ENCODE results near the gene DERA.
"Not testable (repeated sequence)": the region's sequence is repeated elsewhere in the genome, so short reads cannot be mapped to it uniquely, and the experiment has no call there.

The DERA gene

GRCh38 chr12:15910864-15911721 lies at the start of gene DERA:
DERA (plus strand) TSS chr12:15911332; CDS start chr12:15911384, 52 bp downstream.
- H3K9ac ChIP-seq (ENCODE audit: low read length in 5 of 5), result peak within 1 kb of the TSS; percentile 89 to 98 (median 93)
- H3K27me3 ChIP-seq (ENCODE audit: control insufficient read depth in 5 of 5, insufficient read depth in 4 of 5, low read length in 5 of 5), result no peaks in the 10 kb centered on the region
- peaks cover 0 to 13% (median 11%) of the 10 kb centered on the region in 5 donors for H3K4me1 ChIP-seq (ENCODE audit: control insufficient read depth in 5 of 5, insufficient read depth in 5 of 5, low read length in 5 of 5)
- no peaks in the 10 kb centered on the region for H3K9me3 ChIP-seq (ENCODE audit: control insufficient read depth in 5 of 5, low read length in 5 of 5)
- H3K4me3 ChIP-seq (ENCODE audit: low read depth in 1 of 5, low read length in 5 of 5), result peak within 1 kb of the TSS; percentile 82 to 94 (median 86)
- peaks cover 10 to 14% (median 12%) of the 10 kb centered on the region in 5 donors for H3K36me3 ChIP-seq (ENCODE audit: control insufficient read depth in 5 of 5, insufficient read depth in 5 of 5, low read length in 5 of 5)
- peak within 1 kb of the TSS; percentile 90 for H3K27ac ChIP-seq (ENCODE audit: low read depth, low read length)

GRCh38 chr12:15861404-15861803 lies 49.7 kb upstream of the DERA start:
- Histone ChIP-seq H3K27me3 (ENCODE audit: control insufficient read depth in 5 of 5, insufficient read depth in 4 of 5, low read length in 5 of 5) (no peaks in the 10 kb centered on the region), H3K9ac (ENCODE audit: low read length in 5 of 5) (no peak overlapping the region), H3K36me3 (ENCODE audit: control insufficient read depth in 5 of 5, insufficient read depth in 5 of 5, low read length in 5 of 5) (no peaks in the 10 kb centered on the region), H3K9me3 (ENCODE audit: control insufficient read depth in 5 of 5, low read length in 5 of 5) (no peaks in the 10 kb centered on the region), H3K4me3 (ENCODE audit: low read depth in 1 of 5, low read length in 5 of 5) (peak overlapping the region in 1 of 5 donors; percentile 28), H3K27ac (ENCODE audit: low read depth, low read length) (peak overlapping the region; percentile 47), H3K4me1 (ENCODE audit: control insufficient read depth in 5 of 5, insufficient read depth in 5 of 5, low read length in 5 of 5) (peaks cover 0 to 42% (median 19%) of the 10 kb centered on the region in 5 donors)

- H3K4me3 ChIP-seq (ENCODE audit: low read depth in 1 of 5, low read length in 5 of 5), result no peak overlapping the region
- H3K9ac ChIP-seq (ENCODE audit: low read length in 5 of 5), result no peak overlapping the region
- peaks cover 0 to 42% (median 19%) of the 10 kb centered on the region in 5 donors for H3K4me1 ChIP-seq (ENCODE audit: control insufficient read depth in 5 of 5, insufficient read depth in 5 of 5, low read length in 5 of 5)
- H3K9me3 ChIP-seq (ENCODE audit: control insufficient read depth in 5 of 5, low read length in 5 of 5), result no peaks in the 10 kb centered on the region
- H3K36me3 ChIP-seq (ENCODE audit: control insufficient read depth in 5 of 5, insufficient read depth in 5 of 5, low read length in 5 of 5), result no peaks in the 10 kb centered on the region
- no peaks in the 10 kb centered on the region for H3K27me3 ChIP-seq (ENCODE audit: control insufficient read depth in 5 of 5, insufficient read depth in 4 of 5, low read length in 5 of 5)
- no peak overlapping the region for H3K27ac ChIP-seq (ENCODE audit: low read depth, low read length)
Measured at GRCh38 chr12:15862840-15863239, 48.3 kb upstream of the DERA start.

- no peaks in the 10 kb centered on the region for H3K36me3 ChIP-seq (ENCODE audit: control insufficient read depth in 5 of 5, insufficient read depth in 5 of 5, low read length in 5 of 5)
- no peaks in the 10 kb centered on the region for H3K9me3 ChIP-seq (ENCODE audit: control insufficient read depth in 5 of 5, low read length in 5 of 5)
Measured at GRCh38 chr12:15863372-15863771, 47.8 kb upstream of the DERA start.

GRCh38 chr12:15863984-15864383 lies 47.1 kb upstream of the DERA start:
- no peaks in the 10 kb centered on the region for H3K9me3 ChIP-seq (ENCODE audit: control insufficient read depth in 5 of 5, low read length in 5 of 5)
- no peaks in the 10 kb centered on the region for H3K27me3 ChIP-seq (ENCODE audit: control insufficient read depth in 5 of 5, insufficient read depth in 4 of 5, low read length in 5 of 5)
- H3K9ac ChIP-seq (ENCODE audit: low read length in 5 of 5), result no peak overlapping the region
- no peaks in the 10 kb centered on the region for H3K36me3 ChIP-seq (ENCODE audit: control insufficient read depth in 5 of 5, insufficient read depth in 5 of 5, low read length in 5 of 5)
- no peak overlapping the region for H3K27ac ChIP-seq (ENCODE audit: low read depth, low read length)
- H3K4me1 ChIP-seq (ENCODE audit: control insufficient read depth in 5 of 5, insufficient read depth in 5 of 5, low read length in 5 of 5), result peaks cover 0 to 37% (median 18%) of the 10 kb centered on the region in 5 donors
- H3K4me3 ChIP-seq (ENCODE audit: low read depth in 1 of 5, low read length in 5 of 5), result no peak overlapping the region

More at GRCh38 chr12:15863372-15863771, 47.8 kb upstream of the DERA start:
- Histone ChIP-seq H3K4me3 (ENCODE audit: low read depth in 1 of 5, low read length in 5 of 5) (no peak overlapping the region), H3K9ac (ENCODE audit: low read length in 5 of 5) (no peak overlapping the region), H3K27me3 (ENCODE audit: control insufficient read depth in 5 of 5, insufficient read depth in 4 of 5, low read length in 5 of 5) (no peaks in the 10 kb centered on the region), H3K27ac (ENCODE audit: low read depth, low read length) (no peak overlapping the region), H3K4me1 (ENCODE audit: control insufficient read depth in 5 of 5, insufficient read depth in 5 of 5, low read length in 5 of 5) (peaks cover 0 to 42% (median 19%) of the 10 kb centered on the region in 5 donors)

- Histone ChIP-seq H3K4me1 (ENCODE audit: control insufficient read depth in 5 of 5, insufficient read depth in 5 of 5, low read length in 5 of 5) (peaks cover 0 to 2% (median 0%) of the 10 kb centered on the region in 5 donors), H3K9ac (ENCODE audit: low read length in 5 of 5) (no peak overlapping the region), H3K36me3 (ENCODE audit: control insufficient read depth in 5 of 5, insufficient read depth in 5 of 5, low read length in 5 of 5) (no peaks in the 10 kb centered on the region), H3K27me3 (ENCODE audit: control insufficient read depth in 5 of 5, insufficient read depth in 4 of 5, low read length in 5 of 5) (no peaks in the 10 kb centered on the region), H3K9me3 (ENCODE audit: control insufficient read depth in 5 of 5, low read length in 5 of 5) (no peaks in the 10 kb centered on the region), H3K4me3 (ENCODE audit: low read depth in 1 of 5, low read length in 5 of 5) (no peak overlapping the region), H3K27ac (ENCODE audit: low read depth, low read length) (no peak overlapping the region)
Measured at GRCh38 chr12:15868186-15868585, 42.9 kb upstream of the DERA start.

GRCh38 chr12:15873556-15873955 lies 37.6 kb upstream of the DERA start:
- Histone ChIP-seq H3K4me3 (ENCODE audit: low read depth in 1 of 5, low read length in 5 of 5) (peak overlapping the region in 3 of 5 donors; percentile 29 to 44 (median 36)), H3K9me3 (ENCODE audit: control insufficient read depth in 5 of 5, low read length in 5 of 5) (no peaks in the 10 kb centered on the region), H3K36me3 (ENCODE audit: control insufficient read depth in 5 of 5, insufficient read depth in 5 of 5, low read length in 5 of 5) (no peaks in the 10 kb centered on the region), H3K9ac (ENCODE audit: low read length in 5 of 5) (no peak overlapping the region), H3K4me1 (ENCODE audit: control insufficient read depth in 5 of 5, insufficient read depth in 5 of 5, low read length in 5 of 5) (peaks cover 0 to 14% (median 12%) of the 10 kb centered on the region in 5 donors), H3K27ac (ENCODE audit: low read depth, low read length) (no peak overlapping the region), H3K27me3 (ENCODE audit: control insufficient read depth in 5 of 5, insufficient read depth in 4 of 5, low read length in 5 of 5) (no peaks in the 10 kb centered on the region)

GRCh38 chr12:15874556-15875145 lies 36.5 kb upstream of the DERA start:
- H3K27ac ChIP-seq (ENCODE audit: low read depth, low read length); H3K36me3 ChIP-seq (ENCODE audit: control insufficient read depth in 5 of 5, insufficient read depth in 5 of 5, low read length in 5 of 5); H3K9me3 ChIP-seq (ENCODE audit: control insufficient read depth in 5 of 5, low read length in 5 of 5); H3K27me3 ChIP-seq (ENCODE audit: control insufficient read depth in 5 of 5, insufficient read depth in 4 of 5, low read length in 5 of 5); H3K9ac ChIP-seq (ENCODE audit: low read length in 5 of 5): not testable (repeated sequence)
- Histone ChIP-seq H3K4me3 (ENCODE audit: low read depth in 1 of 5, low read length in 5 of 5) (peak overlapping the region in 1 of 5 donors; percentile 36), H3K4me1 (ENCODE audit: control insufficient read depth in 5 of 5, insufficient read depth in 5 of 5, low read length in 5 of 5) (peaks cover 0 to 14% (median 12%) of the 10 kb centered on the region in 5 donors)

GRCh38 chr12:15875863-15876262 lies 35.3 kb upstream of the DERA start:
- Histone ChIP-seq H3K27ac (ENCODE audit: low read depth, low read length) (no peak overlapping the region), H3K27me3 (ENCODE audit: control insufficient read depth in 5 of 5, insufficient read depth in 4 of 5, low read length in 5 of 5) (no peaks in the 10 kb centered on the region), H3K9me3 (ENCODE audit: control insufficient read depth in 5 of 5, low read length in 5 of 5) (no peaks in the 10 kb centered on the region), H3K4me1 (ENCODE audit: control insufficient read depth in 5 of 5, insufficient read depth in 5 of 5, low read length in 5 of 5) (peaks cover 0 to 15% (median 12%) of the 10 kb centered on the region in 5 donors), H3K4me3 (ENCODE audit: low read depth in 1 of 5, low read length in 5 of 5) (no peak overlapping the region), H3K36me3 (ENCODE audit: control insufficient read depth in 5 of 5, insufficient read depth in 5 of 5, low read length in 5 of 5) (no peaks in the 10 kb centered on the region), H3K9ac (ENCODE audit: low read length in 5 of 5) (no peak overlapping the region)

GRCh38 chr12:15879413-15879812 lies 31.7 kb upstream of the DERA start:
- Histone ChIP-seq H3K4me3 (ENCODE audit: low read depth in 1 of 5, low read length in 5 of 5) (no peak overlapping the region), H3K9ac (ENCODE audit: low read length in 5 of 5) (no peak overlapping the region), H3K27ac (ENCODE audit: low read depth, low read length) (no peak overlapping the region)

More at GRCh38 chr12:15879413-15879812, 31.7 kb upstream of the DERA start:
- Histone ChIP-seq H3K9me3 (ENCODE audit: control insufficient read depth in 5 of 5, low read length in 5 of 5) (no peaks in the 10 kb centered on the region), H3K36me3 (ENCODE audit: control insufficient read depth in 5 of 5, insufficient read depth in 5 of 5, low read length in 5 of 5) (no peaks in the 10 kb centered on the region), H3K27me3 (ENCODE audit: control insufficient read depth in 5 of 5, insufficient read depth in 4 of 5, low read length in 5 of 5) (no peaks in the 10 kb centered on the region), H3K4me1 (ENCODE audit: control insufficient read depth in 5 of 5, insufficient read depth in 5 of 5, low read length in 5 of 5) (peaks cover 3 to 23% (median 21%) of the 10 kb centered on the region in 5 donors)

All from subcutaneous abdominal adipose tissue (tissue), 5 donors.